HG02623 (cell line): ENCODE data around the gene TSTD1.
"Not testable (repeated sequence)": the region's sequence is repeated elsewhere in the genome, so short reads cannot be mapped to it uniquely, and the experiment has no call there.

Experiments used
- ATAC-seq: cut with Tn5 transposase; IDR thresholded peaks from one replicate; pipeline ENCODE4 v1.9.1; 2021; ENCODE audit warnings: moderate library complexity; ENCODE audit not compliant: unreplicated experiment

The TSTD1 gene

GRCh38 chr1:161037661-161038522 lies 872 bp downstream of the TSTD1 start:
- ATAC-seq = no peak

DNA sequence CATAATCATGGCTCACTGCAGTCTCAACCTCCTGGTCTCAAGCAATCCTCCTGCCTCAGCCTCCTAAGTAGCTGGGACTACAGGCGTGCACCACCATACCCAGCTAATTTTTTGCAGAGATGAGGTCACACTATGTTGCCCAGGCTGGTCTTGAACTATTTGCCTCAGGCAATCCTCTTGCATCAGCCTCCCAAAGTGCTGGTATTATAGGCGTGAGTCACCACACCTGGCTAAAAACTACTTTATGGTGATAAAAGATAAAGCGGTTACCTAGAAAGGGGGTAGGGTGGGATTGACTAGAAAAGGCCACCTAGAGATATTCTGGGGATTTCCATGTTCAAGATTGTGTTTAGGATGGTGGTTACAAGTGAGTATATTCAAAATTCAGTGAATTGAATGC lies 5.0 kb downstream of the TSTD1 start:
- no peak for ATAC-seq

DNA sequence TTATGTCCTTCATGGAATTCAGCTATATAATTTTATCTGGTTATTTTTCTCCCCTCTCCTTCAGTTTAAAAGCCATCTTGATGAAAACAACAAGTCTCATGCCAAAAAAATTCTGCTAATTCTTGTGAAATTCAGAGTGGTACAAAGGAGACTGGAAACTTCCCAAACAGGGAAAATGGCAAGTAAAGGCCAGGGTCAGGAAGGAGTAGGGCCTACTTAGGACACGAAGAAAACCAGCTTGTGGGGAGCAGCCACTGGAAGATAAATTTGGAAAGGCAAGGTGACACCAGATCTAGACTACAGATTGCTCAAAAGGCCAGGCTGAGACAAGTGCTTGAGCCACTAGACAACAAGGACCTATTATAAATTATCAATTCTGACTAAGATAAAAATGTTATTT lies 6.4 kb downstream of the TSTD1 start:
- ATAC-seq = no peak

- ATAC-seq = no peak
Measured at GRCh38 chr1:161031874-161032273, 6.9 kb downstream of the TSTD1 start.

DNA sequence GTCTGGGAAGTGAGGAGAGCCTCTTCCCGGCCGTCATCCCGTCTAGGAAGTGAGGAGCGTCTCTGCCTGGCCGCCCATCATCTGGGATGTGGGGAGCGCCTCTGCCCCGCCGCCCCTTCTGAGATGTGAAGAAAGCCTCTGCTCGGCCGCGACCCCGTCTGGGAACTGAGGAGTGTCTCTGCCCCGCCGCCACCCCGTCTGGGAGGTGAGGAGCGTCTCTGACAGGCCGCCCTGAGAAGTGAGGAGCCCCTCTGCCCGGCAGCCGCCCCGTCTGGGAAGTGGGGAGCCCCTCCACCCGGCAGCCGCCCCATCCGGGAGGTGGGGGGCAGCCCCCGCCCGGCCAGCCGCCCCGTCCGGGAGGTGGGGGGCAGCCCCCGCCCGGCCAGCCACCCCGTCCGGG lies 9.3 kb downstream of the TSTD1 start:
- not testable (repeated sequence) for ATAC-seq

DNA sequence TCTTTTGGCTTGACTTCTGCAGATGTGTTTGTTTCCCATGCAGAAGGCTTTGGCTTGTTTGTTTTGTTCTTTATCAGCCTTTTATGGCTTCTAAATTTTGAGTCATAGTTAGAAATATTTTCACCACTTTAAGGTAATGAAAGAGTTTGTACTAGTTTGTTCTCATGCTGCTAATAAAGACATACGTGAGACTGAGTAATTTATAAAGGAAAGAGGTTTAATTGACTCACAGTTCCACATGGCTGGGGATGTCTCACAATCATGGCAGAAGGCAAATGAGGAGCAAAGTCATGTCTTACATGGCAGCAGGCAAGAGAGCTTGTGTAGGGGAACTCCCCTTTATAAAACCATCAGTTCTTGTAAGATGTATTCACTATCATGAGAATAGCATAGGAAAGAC lies 11.8 kb downstream of the TSTD1 start:
- ATAC-seq = not testable (repeated sequence)

DNA sequence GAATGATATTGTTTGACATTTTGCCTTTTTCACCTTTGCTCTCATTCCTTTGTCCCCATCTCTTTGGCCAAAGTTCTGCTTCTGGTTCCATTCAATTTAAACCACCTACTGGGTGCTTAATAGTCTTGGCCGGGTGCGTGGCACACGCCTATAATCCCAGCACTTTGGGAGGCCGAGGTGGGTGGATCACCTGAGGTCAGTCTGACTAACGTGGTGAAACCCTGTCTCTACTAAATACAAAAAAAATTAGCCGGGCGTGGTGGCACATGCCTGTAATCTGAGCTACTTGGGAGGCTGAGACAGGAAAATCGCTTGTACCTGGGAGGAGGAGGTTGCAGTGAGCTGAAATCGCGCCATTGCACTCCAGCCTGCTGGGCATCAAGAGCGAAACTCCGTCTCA lies 16.3 kb downstream of the TSTD1 start:
- ATAC-seq = not testable (repeated sequence)

GRCh38 chr1:161021970-161022353 lies 16.8 kb downstream of the TSTD1 start:
- ATAC-seq = no peak

GRCh38 chr1:161021165-161021969 lies 17.4 kb downstream of the TSTD1 start:
- peak; percentile 85 for ATAC-seq

DNA sequence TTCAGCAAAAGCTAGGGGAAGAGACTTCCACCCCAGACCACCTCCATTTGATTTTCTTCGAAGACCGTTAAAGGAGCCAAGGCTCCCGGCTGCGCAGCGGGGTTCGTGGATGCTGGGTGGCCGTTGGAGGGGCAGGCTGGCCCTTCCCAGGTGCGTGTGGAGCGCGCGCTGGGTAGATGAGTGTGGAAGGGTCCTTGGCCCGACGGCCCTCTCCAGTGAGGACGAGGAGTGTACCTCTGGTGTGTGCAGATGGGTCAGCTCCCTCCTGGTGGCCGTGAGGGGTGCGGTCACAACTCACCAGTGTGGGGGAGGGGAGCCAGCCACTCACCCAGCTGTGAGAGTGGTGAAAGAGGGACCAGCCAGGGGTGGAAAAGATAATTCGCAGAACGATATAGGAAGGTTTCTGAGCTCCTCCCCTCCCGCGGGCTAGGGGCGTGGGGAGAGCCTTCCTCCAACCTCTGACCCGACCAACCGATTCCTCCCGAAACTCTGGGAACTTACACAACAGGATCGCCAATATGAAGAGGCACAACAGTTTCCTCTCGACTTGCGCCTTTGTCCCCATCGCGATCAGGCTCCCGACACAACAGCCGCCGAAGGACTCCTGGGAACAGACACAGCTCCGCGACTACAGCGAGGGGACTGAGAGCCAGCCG lies 18.1 kb downstream of the TSTD1 start, which contains the start of gene F11R:
Gene F11R (minus strand): TSS at position 644 of the 656 bp plus-strand sequence. CDS start 79 bp downstream, at position 565.
- ATAC-seq = peak; percentile 27

GRCh38 chr1:161019751-161020495 lies 18.8 kb downstream of the TSTD1 start:
- no peak for ATAC-seq

- ATAC-seq = not testable (repeated sequence)
Measured at GRCh38 chr1:161019111-161019660, 19.6 kb downstream of the TSTD1 start.

DNA sequence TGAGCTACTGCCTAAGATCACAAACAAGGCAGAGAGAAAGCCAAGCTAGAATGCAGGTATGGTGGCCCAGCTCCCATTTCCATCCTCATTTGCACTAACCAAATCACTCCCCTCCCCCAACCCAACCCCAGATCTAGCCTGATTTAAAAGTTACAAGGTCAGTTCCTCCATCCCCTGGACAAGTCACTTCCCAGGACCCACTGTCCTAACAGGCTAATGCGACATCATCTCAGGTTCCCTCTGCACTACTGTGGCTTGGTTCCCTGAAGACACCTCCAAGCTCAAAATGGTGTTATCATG lies 20.2 kb downstream of the TSTD1 start:
- no peak for ATAC-seq

GRCh38 chr1:161017756-161018630 lies 20.8 kb downstream of the TSTD1 start:
- ATAC-seq = no peak

GRCh38 chr1:161017181-161017580 lies 21.6 kb downstream of the TSTD1 start:
- not testable (repeated sequence) for ATAC-seq

GRCh38 chr1:161016683-161017082 lies 22.1 kb downstream of the TSTD1 start:
- not testable (repeated sequence) for ATAC-seq

DNA sequence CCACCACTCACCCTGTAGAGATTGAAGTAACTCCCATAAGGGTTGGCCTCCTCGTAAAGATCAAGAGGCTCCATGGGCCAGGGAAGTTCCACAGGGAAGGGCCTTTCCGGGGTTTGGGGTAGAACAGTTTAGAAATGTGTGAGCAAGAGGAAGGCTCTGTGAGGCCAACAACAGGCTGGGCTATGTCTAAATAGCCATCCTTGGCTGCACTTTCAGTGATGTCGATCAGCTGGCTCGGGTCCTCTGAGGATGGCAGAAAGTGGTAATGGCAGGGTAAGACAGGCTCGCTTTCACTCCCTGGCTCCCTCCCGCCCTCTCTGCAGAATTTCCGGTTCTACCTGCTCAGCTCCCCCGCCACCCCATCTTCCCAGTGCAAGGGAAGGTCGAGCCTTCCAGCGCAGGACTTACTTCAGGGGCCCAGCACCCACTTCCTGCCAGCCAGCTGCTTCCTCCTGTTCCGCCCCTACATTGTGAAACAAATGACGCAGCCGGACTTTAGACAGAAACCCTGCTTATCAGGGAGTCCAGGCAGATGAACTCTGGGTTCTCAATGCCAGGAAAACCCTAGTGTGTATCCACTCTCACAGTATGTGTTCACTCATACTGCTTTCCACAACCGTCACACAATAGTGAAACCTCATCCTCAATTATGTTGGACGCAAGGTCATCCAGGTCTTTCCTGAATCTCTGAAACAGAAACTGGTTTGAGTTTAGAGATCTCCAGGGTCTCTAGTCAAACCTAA lies 25.1 kb downstream of the TSTD1 start:
- ATAC-seq = peak; percentile 84

GRCh38 chr1:161013131-161013487 lies 25.7 kb downstream of the TSTD1 start:
- ATAC-seq = no peak

- no peak for ATAC-seq
Measured at GRCh38 chr1:161012420-161012819, 26.3 kb downstream of the TSTD1 start.
